GM21367 (cell line): Measurements from ENCODE around the gene AMBRA1.
A peak's percentile ranks its signal among the peaks of the same experiment; 100 is the strongest.

Source experiments
- ATAC-seq: cut with Tn5 transposase; IDR thresholded peaks from one replicate; pipeline ENCODE4 v1.9.1; 2021; ENCODE audit not compliant: unreplicated experiment

Gene AMBRA1

GRCh38 chr11:46413760-46414465 lies 179.9 kb downstream of the AMBRA1 start:
- ATAC-seq: no peak

- ATAC-seq: no peak
Measured at GRCh38 chr11:46410021-46410420, 183.8 kb downstream of the AMBRA1 start.

- ATAC-seq: no peak
Measured at GRCh38 chr11:46408407-46408986, 185.3 kb downstream of the AMBRA1 start.

DNA sequence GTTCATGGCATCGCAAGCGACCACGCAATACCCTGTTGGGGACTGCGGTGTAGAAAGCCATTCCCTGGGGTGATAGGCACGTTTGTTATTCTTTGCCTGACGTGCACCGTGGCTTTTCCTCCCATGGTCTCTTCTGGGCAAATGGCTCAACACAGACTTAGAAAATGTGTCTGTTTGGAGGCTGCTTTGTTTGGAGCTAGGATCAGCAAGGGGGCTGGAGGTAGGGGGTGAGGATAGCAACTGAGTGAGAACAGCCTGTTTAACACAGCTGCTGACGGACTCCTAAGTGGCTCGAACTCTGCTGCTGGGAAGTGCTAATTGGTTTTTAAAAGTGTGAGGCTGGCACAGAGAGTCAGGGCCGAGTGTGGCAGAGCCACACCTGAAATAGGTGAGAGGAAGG lies 186.2 kb downstream of the AMBRA1 start:
- ATAC-seq: no peak

- ATAC-seq: no peak
Measured at GRCh38 chr11:46404476-46405017, 189.3 kb downstream of the AMBRA1 start.

DNA sequence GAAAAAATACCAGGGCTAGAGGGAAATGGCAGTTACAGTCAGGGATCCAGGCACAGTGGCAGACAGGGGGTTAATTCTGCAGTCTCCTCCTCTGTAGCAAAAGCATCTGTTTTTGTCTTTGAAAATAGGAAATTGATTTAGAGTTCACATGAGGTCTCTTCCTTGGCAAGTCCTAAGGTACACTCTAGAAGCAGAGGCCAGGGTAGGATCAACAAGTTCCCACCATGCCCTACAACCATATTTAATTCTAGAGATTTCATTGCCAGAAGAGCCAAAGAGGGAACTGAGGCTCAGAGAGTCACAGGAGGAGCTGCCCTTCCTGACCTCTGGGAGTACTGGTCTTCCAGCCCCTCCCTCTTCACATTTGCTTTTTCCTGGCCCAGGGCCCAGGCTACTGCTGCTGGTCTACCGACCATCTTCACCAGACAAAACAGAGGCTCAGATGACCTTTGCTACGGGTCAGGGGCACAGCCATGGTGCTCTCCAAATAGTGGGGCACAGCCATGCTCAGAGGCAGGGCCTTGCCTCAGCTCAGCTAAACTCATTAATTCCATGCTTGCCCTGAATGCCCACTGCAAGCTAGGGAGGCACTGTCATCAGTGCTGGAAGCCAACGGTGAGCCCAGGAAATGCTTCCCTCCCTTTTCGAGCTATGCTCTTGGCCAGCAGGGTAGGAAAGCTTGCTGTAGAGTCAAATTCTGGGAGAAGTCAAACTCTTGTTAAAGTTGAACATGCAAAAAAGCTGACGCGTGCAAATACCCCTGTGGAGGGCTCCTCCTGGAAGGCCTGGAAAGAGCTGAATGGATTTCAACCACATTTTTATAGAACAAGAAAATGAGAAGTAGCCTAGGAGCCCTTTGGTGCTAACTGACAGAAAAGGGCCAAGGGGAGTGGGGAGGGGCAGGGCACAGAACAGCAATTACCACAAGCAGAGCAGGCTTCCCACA lies 190.6 kb downstream of the AMBRA1 start:
- no peak for ATAC-seq

- ATAC-seq: no peak
Measured at GRCh38 chr11:46397526-46397925, 196.3 kb downstream of the AMBRA1 start.

DNA sequence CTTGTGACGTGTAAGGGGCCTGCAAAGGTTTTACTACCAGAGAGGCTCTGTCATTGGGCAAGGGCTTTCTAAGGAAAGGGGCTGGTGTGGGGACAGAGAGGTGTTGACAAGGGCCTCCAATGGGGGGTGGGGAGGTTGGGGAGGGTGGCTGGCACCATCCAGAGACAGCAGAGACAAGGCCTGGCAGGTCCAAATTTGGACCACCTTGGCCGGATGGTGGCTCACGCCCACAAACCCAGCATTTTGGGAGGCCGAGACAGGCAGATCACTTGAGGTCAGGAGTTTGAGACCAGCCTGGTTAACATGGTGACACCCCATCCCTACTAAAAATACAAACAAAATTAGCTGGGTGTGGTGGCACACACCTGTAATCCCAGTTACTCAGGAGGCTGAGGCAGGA lies 200.1 kb downstream of the AMBRA1 start:
- no peak for ATAC-seq

DNA sequence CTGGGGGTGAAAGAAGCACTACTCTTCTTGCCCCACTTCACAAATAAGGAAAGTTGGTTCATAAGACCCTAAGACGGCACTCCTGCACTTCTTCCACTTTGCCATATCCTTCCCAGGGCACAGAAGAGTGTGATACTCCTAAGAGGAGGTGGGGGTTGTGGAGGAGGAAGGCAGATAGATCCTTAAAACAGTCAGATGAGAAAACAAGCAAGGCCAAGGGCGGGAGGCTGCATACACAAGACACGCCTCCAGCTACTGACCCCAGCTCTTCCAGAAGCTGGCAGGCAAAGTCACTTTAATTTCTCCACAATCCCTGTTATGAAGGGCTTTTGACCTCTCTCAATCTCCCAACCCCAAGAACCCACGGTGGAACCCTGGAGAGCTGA lies 200.6 kb downstream of the AMBRA1 start:
- no peak for ATAC-seq

GRCh38 chr11:46392421-46393230 lies 201.2 kb downstream of the AMBRA1 start:
- ATAC-seq: peak; percentile 52

DNA sequence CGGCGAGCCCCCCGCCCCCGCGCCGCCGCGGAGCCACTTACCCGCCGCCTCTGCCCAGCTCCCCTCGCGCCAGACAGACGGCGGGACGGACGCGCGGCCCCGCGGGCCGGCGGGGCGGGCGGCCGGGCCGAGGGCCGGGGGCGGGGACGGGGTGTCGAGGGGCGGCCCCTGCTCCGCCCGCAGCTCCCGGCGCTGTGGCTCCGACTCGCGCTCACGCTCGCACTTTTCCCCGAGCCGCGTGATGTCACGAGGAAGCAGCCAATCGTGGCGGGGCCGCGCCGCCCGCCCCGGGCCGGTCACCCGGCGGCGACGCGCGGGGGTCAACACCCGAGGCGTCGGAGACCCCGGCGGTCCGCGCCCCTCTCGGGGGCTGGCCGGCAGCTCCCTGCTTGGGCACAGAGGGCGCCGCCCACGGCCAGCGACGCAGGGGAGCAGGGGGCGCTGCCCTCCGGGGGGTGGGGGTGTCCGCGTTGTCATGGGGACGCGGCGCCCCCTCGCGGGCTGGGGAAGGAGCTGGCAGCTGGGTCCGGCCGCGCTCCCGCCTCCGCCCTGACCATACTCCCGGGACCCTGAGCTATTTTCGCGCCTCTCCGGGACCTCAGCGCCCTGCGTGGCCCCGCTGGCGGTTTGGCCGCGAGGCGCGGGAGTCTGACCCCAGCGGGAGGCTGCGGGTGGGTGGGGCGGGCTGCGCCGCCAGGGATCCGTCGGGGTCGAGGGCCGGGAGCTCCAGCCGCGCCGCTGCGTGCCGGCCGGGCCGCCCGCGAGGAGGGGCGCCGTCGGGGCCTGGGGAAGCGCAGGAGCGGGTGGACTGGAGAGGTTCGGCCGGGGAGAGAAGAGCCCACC lies 202.0 kb downstream of the AMBRA1 start, which contains the start of gene CHRM4:
CHRM4 (minus strand) TSS at position 199 of the 843 bp plus-strand sequence. CDS start 5,219 bp downstream, outside the sequence.
- ATAC-seq: no peak

DNA sequence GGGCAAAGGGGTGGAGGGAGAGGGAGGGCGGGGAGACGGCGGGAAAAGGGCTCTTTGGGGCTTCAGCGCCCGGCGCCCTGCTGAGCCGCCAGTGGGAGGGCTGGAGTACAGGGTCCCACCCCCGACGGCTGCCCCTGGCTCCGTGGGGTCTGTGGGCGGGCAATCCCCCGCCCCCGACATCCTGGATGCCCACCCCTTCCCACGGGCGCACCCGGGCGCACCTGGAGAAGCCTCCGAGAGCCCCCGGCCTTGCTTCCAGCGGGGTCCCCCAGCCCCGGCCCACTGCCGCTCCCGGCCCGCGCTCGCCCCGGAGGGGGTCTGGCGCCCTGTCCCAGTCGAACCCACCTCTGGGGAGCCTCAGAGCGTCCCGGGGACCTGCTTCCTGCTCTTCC lies 202.6 kb downstream of the AMBRA1 start:
- ATAC-seq: no peak

DNA sequence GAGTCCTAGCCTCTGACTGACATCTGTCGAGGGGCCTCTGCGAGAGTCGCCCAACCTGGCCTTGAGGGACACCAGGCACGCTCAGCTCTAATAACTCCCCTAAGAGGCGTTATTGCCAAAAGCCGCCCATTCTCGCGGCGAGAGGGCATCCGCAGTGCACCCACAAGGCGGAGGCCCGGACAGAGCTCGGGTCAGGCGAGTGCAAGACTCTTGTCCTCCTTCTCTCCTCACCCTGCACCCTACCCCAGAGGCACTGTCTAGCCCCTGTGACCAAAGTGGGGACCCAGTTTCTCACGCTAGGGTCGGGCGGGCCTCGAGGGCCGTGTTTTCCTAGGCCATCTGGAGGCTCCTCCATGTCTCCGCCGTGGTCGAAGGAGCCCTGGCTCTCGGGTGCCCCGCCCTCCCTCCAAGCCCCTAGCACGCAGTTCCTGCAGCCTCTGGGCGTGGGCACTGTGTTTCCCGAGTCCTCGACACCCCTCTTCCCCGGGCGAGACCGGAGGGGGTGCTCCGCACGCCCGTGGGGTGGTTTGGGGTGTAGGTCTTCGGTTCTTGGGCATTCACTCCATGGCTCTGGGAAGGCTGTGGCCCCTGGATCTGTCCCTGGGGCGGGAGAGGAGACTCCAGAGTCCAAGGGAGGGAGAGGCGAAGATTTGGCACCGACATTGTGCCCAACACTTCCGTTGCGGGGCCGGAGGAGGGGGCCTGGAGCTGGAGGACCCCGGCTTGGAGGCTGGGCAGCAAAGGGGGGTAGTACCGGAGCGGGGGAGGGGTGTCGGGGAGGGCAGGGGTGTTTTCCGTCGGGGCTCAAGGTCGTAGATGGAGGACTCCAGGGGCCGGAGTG lies 203.3 kb downstream of the AMBRA1 start:
- ATAC-seq: no peak

- ATAC-seq: no peak
Measured at GRCh38 chr11:46389450-46390330, 204.1 kb downstream of the AMBRA1 start.

DNA sequence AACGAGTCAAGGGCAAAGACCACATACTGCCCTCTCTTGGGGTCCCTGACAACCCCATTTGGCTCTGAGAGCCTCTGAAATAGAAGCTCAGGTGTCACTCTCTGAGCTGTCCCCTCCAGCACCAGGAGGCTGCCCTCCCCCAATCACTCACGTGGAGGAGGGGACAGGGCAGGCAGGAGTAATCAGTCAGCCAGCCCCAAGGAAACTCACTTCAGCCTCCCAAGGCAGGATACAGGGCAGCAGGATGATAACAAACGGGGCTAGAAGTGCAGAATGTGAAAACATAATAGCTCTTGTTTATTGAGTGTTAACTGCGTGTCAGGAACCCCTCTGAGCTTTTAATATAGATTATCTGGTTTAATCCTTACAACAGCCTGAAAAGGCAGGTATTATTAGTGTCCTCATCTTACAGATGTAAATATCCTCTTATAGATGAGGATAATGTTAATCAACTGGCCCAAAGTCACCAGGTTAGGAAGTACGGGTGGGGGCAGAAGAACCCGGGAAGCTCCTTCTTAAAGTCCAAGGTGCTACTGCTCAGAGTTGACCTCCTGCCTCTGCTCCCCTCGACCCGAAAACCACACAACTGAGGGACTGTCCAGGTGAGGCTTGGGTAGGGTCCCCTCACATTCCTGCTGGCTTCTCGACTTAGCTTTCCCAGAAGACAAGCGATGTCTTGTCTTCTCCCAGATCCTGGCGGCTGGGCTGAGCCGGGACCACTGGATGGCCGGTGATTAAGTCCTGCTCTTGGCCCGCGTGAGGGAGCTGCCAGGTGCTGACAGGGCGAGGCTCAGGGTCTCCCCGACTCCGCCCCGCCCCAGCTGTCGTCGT lies 205.0 kb downstream of the AMBRA1 start:
- ATAC-seq: no peak

GRCh38 chr11:46387919-46388618 lies 205.8 kb downstream of the AMBRA1 start:
- no peak for ATAC-seq
